Activated CD4-positive, alpha-beta T cell treated with anti-CD3 and anti-CD28 coated beads for 36 hours (primary cell): ENCODE data around the gene CCDC18. TPM values are rescaled to one million over a fixed set of nuclear protein-coding genes. Genes with fewer than 3 reads are reported as not detected.

Experiments
- total RNA-seq, 2 experiments: library from RNA; stranded (reverse); gene quantifications; one replicate each; pipeline ENCODE4 v1.2.3, GENCODE V29; 2021

CCDC18 gene
- total RNA-seq, 2 experiments from 2014 or later: 18.8 to 23.9 TPM

Other genes with a start within 250 kb of the CCDC18 start
- gene DIPK1A, start 219.3 kb upstream of the CCDC18 start, total RNA-seq: 1 to 10 TPM; 6.1 to 6.5 TPM
- 10 to 100 TPM; 49.8 to 55.0 TPM for gene MTF2, start 101.4 kb upstream of the CCDC18 start, total RNA-seq
- 10 to 100 TPM; 32.6 to 33.0 TPM for gene TMED5, start 311 bp upstream of the CCDC18 start, total RNA-seq
- 10 to 100 TPM; 84.8 to 95.3 TPM for gene DR1, start 165.2 kb downstream of the CCDC18 start, total RNA-seq